ENCODE measurements around the gene LDHD.

- TF ChIP-seq CTCF (IDR thresholded peaks at IDR 0.05) (no peak), POLR2A (IDR thresholded peaks at IDR 0.05) (no peak)
Measured at GRCh38 chr16:75086281-75086680, 30.3 kb downstream of the LDHD start.
